ENCODE measurements around the gene ZFP36L2.

GRCh38 chr2:43250015-43250414, 23.6 kb upstream of the ZFP36L2 start:
- TF ChIP-seq CTCF (IDR thresholded peaks at IDR 0.05; ENCODE audit: insufficient read depth, low read length) (no peak), POLR2AphosphoS5 (IDR thresholded peaks at IDR 0.05; ENCODE audit: low read depth) (no peak), REST (IDR thresholded peaks at IDR 0.05; ENCODE audit: insufficient replicate concordance, low read depth) (no peak), SPI1 (IDR thresholded peaks at IDR 0.05; ENCODE audit: borderline replicate concordance, low read depth) (no peak)
